Activated CD8-positive, alpha-beta memory T cell treated with anti-CD3 and anti-CD28 coated beads, Interleukin-2, amount 50 U/mL, for 24 hours (primary cell): ENCODE results near the gene MFSD8.
"Not testable (repeated sequence)": the region's sequence is repeated elsewhere in the genome, so short reads cannot be mapped to it uniquely, and the experiment has no call there.

ENCODE experiments used
- DNase-seq: peaks from one replicate; pipeline ENCODE4 v3.0.0-alpha.2; 2020; ENCODE audit errors: extremely low read depth

Gene MFSD8

GRCh38 chr4:127931836-127932235 lies 33.1 kb downstream of the MFSD8 start:
- not testable (repeated sequence) for DNase-seq

GRCh38 chr4:127930175-127930574 lies 34.8 kb downstream of the MFSD8 start:
- DNase-seq, result no peak

DNA sequence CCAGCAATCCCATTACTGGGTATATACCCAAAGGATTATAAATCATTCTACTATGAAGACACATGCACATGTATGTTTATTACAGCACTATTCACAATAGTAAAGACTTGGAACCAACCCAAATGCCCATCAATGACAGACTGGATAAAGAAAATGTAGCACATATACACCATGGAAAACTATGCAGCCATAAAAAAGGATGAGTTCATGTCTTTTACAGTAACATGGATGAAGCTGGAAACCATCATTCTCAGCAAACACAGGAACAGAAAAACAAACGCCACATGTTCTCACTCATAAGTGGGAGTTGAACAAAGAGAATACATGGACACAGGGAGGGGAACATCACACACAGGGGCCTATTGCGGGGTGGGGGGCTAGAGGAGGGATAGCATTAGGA lies 39.3 kb downstream of the MFSD8 start:
- not testable (repeated sequence) for DNase-seq

- DNase-seq, result no peak
Observed at GRCh38 chr4:127922226-127922625, 42.7 kb downstream of the MFSD8 start.

GRCh38 chr4:127920521-127920920 lies 44.5 kb downstream of the MFSD8 start:
- DNase-seq, result no peak

DNA sequence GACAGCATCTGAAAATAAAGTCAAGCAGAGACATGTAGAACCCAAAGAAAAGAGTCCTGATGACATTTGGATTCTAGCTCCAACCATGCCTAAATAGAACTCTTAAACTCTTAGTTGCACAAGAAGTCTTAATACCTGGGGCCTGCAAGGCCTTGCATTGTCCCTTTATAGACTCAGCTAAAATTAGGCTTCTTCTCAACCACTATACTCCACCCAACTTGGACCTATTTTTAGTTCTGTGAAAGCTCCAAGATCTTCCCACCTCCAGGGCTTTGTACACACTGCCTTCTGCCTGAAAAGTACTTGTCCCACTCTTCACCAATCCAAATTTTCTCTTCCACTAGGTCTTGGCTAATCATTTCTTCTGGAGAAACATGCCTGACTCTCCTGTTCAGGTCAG lies 47.8 kb downstream of the MFSD8 start:
- DNase-seq, result no peak

GRCh38 chr4:127916512-127916911 lies 48.5 kb downstream of the MFSD8 start:
- DNase-seq, result no peak

GRCh38 chr4:127905029-127905428 lies 59.9 kb downstream of the MFSD8 start:
- DNase-seq, result no peak

DNA sequence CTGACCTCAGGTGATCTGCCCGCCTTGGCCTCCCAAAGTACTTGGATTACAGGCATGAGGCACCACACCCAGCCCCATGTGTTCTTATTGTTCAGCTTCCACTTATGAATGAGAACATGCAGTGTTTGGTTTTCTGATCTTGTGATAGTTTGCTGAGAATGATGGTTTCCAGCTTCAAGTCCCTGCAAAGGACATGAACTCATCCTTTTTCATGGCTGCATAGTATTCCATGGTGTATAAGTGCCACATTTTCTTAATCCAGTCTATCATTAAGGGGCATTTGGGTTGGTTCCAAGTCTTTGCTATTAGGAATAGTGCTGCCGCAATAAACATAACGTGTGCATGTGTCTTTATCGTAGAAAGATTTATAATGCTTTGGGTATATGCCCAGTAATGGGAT lies 65.3 kb downstream of the MFSD8 start:
- not testable (repeated sequence) for DNase-seq

GRCh38 chr4:127896528-127896927 lies 68.4 kb downstream of the MFSD8 start:
- no peak for DNase-seq

DNA sequence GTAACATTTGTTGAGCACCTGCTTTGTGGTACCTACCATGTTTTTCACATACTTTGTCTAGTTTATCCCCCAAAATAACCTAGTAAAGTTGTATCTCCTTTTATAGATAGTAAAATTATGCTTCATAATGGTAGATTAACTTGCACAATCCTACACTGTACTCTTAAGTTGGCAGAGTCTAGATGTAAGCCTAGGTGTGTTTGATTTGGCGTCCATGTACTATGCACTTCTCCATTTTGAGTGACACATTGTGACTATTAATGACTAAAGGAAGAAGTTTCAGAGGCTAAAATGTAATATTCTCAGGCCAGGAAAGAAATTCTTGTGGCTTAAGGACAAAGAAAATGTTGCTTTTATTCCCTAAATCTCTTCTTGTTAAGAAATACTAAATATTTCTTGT lies 68.9 kb downstream of the MFSD8 start:
- DNase-seq, result no peak

DNA sequence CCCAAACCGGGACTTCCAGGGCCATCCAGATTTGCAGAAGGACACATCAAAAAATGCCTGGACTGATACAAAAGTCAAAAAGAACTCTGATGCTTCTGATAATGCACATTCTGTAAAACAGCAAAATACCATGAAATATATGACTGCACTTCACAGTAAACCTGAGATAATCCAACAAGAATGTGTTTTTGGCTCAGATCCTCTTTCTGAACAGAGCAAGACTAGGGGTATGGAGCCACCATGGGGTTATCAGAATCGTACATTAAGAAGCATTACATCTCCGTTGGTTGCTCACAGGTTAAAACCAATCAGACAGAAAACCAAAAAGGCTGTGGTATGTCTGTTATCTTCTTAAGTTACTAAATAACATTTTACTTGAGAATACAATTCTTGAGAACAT lies 75.1 kb downstream of the MFSD8 start:
- DNase-seq, result no peak

- DNase-seq, result no peak
Observed at GRCh38 chr4:127888559-127888958, 76.4 kb downstream of the MFSD8 start.

- DNase-seq, result no peak
Observed at GRCh38 chr4:127881563-127881864, 83.5 kb downstream of the MFSD8 start.

- DNase-seq, result peak; percentile 86
Observed at GRCh38 chr4:127880763-127881562, 84.0 kb downstream of the MFSD8 start, which contains the start of gene PLK4. Gene PLK4 (plus strand): TSS chr4:127880893. CDS start chr4:127881135, 242 bp downstream.

DNA sequence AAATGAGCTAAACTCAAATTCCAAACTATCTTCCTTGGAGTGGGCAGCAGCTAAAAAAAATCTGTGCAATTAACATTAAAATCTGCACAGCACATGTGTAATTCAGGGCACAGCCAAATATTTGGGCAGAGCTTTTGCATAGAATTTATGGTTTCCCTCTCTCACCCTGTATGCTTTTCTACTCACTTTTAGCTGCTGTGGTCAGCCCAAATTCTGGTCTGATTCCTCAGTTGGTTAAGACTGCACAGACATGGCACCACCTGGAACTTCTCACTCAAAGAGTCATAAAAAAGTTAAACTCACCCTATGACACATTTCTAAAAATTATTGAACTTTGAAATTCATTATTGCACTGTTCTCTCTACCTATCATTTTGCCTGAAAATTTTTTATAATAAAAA lies 89.2 kb downstream of the MFSD8 start:
- DNase-seq, result no peak

- no peak for DNase-seq
Observed at GRCh38 chr4:127870688-127871087, 94.3 kb downstream of the MFSD8 start.

DNA sequence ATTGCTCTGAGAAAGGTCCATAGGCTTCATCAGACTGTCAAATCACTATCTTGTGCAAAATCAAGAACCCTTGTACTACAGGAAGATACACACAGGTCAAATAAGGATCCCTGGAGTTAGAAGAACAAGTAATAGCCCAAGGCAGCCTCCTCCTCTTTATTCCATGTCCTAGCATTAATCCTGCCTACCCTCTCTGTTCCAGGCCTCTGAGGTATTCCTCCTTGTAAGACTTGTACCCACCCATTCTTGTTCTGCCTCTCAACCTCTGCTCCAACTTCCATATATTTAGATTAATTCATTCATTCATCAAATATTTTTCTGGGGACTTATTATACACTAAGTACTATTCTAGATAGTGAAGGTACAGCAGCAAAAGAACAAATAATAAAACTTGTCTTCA lies 94.7 kb downstream of the MFSD8 start:
- no peak for DNase-seq

DNA sequence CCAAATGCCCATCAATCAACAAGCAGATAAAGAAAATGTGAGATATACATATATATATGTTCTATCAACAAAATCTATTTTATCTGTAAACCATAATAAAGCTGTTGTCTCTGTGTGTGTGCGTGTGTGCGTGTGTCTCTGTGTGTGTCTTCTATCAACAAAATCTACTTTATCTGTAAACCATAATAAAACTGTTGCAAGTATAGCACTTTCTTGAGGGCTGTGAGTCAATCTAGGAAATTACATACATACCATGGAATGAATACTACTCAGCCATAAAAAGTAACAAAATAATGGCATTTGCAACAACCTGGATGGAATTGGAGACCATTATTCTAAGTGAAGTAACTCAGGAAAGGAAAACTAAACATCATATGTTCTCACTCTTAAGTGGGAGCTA lies 96.8 kb downstream of the MFSD8 start:
- DNase-seq, result no peak
